GM13977 (cell line): ENCODE data around the gene SLC9A2.

ENCODE experiments used
- DNase-seq: peaks from one replicate; pipeline ENCODE4 v3.0.0; 2012; ENCODE audit warnings: low spot score
- in situ Hi-C: fragments of 300-500 bp; cut with MboI; formaldehyde crosslinking; loops from one replicate; pipeline ENCODE4 v1.12.0; 2022; ENCODE audit warnings: low sequenced_read_pairs, low pct_unique_long_range_greater_than_20kb, mixed read lengths, inconsistent platforms; ENCODE audit not compliant: unreplicated experiment
- TF ChIP-seq, protein P1 (sequence below): IDR thresholded peaks from 2 replicates; pipeline ENCODE4 v1.5.1; 2012; ENCODE audit warnings: mild to moderate bottlenecking, control low read depth; ENCODE audit not compliant: insufficient read depth; ENCODE audit errors: extremely low read depth, missing control alignments

The SLC9A2 gene

DNA sequence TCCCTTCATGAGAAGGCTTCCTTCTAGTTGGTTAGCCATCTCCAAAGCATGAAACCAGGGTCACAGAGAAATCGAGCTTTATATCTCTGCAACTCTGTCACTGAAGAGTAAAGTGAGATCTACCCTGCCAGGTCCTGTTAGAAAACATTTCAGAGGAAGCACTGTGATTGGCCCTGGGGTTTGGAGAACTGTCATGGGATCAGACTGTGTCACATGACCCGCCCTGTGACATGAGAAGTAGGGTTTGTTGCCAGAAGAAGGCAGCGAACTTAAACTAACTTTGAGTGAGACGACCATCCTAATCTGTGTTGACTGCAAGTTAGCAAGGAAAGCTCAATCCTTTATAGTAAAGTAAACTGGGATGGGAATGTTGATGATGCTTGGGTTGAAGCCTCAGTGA, 55.5 kb downstream of the SLC9A2 start:
- TF ChIP-seq, protein P1, sequence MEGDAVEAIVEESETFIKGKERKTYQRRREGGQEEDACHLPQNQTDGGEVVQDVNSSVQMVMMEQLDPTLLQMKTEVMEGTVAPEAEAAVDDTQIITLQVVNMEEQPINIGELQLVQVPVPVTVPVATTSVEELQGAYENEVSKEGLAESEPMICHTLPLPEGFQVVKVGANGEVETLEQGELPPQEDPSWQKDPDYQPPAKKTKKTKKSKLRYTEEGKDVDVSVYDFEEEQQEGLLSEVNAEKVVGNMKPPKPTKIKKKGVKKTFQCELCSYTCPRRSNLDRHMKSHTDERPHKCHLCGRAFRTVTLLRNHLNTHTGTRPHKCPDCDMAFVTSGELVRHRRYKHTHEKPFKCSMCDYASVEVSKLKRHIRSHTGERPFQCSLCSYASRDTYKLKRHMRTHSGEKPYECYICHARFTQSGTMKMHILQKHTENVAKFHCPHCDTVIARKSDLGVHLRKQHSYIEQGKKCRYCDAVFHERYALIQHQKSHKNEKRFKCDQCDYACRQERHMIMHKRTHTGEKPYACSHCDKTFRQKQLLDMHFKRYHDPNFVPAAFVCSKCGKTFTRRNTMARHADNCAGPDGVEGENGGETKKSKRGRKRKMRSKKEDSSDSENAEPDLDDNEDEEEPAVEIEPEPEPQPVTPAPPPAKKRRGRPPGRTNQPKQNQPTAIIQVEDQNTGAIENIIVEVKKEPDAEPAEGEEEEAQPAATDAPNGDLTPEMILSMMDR: no peak
- no peak for DNase-seq

DNA sequence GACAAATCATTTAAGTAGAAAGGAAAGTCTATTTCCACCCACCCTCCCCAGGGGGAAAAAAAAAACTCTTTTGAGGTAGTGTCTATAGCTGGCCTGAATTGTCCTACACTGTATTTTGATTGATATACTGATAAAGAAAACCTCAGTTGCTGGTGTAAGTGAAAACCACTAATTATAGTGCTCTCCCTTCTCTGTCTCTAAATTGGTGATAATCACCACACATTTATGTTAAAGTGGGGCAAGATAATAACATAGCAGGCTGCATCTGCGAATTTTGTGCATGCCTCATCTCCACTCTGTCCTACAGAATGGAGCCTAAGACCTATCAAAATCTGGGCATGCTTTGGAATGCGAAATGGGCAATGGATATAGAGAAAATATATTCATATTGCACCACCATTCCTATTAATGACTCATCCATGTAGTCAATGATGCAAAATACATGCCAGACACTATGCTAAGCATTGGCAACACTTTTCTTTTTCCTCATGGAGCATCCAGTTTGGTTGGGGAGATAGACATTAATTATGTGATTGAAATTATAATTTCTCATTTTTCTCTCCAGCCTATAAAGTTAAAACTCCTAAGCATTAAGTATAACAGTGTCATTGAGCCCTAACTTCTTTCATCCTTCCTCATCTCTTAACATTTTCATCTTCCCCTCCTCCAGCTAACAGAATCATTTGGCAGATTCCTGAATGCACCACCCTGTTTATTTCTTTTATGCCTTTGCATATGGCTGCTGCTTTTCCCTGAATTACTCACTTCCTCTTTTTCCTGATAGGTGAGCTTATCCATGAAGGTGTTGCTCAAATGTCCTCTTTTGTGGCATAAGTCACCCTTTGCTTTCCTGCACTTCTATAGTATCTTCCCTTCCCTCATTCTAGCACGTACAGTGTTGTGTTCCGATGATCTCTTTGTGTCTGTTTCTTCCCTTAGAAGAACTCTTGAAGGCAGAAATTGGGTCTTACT, 58.2 kb downstream of the SLC9A2 start:
- TF ChIP-seq, protein P1: no peak
- in situ Hi-C loops: no loop called here
- DNase-seq: no peak

More for the DNA sequence above, 55.5 kb downstream of the SLC9A2 start:
- in situ Hi-C loops: no loop called here

DNA sequence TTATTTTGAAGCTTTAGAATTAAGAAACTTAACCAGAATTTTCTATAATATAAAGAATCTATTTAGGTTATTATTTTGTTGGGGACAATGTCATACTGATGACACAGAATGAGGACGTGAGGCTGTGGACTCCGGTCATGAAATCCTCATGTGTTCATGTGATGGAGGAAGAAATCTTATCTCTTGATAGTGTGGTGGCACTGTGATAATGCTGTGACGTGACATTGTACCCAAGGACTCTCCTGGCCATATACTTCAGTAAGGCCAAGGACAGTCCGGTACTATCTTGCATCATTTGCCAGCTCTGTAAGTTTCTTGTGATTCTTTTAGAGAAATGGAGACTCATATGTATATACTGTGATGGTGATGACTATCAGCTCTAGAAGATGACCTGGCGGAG, 59.1 kb downstream of the SLC9A2 start:
- no peak for DNase-seq
- in situ Hi-C loops: no loop called here
- TF ChIP-seq, protein P1: no peak

DNA sequence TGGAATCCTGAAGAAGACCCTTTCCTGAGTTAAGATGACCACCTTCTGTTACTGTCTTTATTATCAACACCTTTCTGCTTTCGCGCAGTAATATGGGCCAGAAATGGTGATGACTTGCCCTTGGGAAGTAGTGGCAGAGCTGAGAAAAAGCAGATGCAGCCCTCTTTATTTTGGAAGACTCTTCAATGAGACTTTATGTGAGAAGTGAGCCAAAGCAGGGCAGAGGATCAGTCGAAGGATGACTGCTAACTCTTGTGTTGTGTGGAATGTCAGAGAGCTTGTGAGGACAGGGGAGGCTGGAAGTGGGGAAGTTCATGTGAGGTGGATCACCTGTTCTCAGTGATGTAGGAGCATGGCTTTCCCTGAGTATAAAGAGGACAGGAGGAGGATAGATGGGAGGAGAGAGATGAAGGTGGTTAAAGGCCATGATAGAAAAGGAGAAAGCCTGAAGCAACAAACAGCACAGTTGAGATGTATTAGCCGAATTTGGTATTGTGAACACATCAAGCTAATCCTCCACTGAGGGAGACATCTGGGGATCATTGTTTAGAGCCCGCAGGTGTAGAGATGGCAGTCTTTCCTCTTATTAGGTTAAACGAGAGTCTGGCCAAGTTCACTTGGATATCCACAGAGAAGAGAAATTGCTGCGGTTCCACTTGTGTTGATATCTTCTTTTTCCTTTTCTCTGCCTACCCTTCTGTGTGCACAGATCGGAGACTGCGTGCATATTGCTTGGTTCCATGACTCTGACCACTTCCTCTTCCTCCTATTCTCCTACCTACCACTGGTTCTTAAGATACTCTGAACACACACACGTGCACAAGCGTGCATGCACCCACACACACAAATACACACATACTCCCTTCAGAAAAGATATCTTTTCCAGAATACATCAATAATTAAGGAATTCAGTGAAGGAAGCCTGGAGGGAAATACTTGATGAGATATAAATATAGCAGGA, 67.4 kb downstream of the SLC9A2 start:
- TF ChIP-seq, protein P1: no peak
- DNase-seq: no peak
- in situ Hi-C loops: no loop called here

DNA sequence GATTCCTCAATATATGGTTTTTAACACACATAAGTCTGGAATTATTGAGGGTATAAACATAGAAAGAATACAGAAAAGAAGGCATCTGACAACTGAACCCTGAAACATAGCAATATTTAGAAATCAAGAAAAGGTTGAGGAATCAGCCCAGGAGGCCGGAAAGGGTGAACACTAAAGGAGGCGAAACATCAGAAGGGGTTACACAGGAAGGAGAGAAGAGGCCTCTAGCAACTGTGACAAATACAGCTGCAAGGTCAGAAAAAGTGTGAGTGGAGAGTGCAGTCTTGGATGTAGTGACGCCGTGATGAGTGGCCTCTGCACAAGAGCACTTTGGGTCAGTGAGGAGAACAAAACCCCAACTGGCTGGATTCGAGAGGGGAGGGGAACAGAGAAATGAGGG, 70.7 kb downstream of the SLC9A2 start:
- no peak for DNase-seq
- in situ Hi-C loops: no loop called here
- TF ChIP-seq, protein P1: no peak

DNA sequence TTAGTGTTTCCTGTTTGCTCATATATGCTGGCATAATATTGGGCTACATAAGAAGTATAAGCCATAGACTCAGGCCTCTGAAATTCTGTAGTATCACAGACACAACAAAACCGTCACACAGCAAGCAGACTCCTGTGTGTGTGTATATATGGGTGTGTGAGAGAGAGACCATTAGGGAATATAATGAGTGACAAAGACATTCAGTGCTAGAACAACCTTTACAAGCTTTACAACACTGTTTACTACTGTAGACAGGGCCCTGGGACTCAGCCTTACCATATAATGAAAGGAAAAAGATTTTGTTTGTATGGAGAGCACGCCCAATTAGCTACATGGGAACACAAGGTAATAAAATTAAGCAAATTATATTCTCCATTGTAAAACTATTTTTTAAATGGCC, 77.1 kb downstream of the SLC9A2 start:
- TF ChIP-seq, protein P1: no peak
- in situ Hi-C loops: no loop called here
- no peak for DNase-seq
